HG03066 (cell line): Measurements from ENCODE around the gene HS3ST6.
"Not testable (repeated sequence)": the region's sequence is repeated elsewhere in the genome, so short reads cannot be mapped to it uniquely, and the experiment has no call there.

Experiments used
- ATAC-seq: cut with Tn5 transposase; IDR thresholded peaks from one replicate; pipeline ENCODE4 v1.9.1; 2021; ENCODE audit warnings: low read depth; ENCODE audit not compliant: unreplicated experiment

The HS3ST6 gene

DNA sequence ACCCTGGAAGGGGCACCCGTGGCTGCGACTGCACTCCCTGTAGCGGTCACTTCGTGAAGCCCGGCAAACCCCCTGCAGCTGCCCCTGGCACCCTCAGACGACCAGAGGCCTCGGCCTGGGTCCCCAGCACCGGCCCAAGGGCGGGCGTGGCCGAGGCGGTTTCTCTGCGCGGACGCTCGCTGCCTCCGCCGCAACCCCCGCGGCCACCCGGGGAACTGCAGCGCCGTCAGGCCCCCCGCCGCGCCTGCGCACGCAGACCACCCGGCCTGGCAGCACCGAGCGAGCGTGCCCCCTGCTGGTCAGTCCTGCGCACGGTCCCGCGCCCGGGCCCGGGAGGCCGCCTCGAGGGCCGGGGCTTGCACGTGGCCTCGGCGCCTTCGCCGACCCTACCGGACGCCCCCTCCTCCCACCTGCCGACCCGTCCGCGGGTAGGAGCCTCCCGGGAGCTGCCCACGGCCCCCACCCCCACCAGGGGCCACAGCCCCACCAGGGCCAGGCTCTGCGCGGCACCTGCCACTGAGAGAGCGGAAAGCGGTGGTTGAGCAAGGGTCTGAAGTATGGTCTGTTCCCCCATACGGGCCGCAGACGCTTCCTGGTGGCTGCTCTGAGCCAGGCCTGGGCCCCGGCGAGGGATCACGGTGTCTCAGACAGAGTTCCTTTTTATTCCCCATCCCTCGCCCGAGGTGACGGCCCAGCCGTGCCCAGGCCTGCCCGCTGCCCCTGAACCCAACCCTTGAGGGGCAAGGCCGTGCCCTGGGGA lies 11.5 kb upstream of the HS3ST6 start:
- ATAC-seq = peak; percentile 75

DNA sequence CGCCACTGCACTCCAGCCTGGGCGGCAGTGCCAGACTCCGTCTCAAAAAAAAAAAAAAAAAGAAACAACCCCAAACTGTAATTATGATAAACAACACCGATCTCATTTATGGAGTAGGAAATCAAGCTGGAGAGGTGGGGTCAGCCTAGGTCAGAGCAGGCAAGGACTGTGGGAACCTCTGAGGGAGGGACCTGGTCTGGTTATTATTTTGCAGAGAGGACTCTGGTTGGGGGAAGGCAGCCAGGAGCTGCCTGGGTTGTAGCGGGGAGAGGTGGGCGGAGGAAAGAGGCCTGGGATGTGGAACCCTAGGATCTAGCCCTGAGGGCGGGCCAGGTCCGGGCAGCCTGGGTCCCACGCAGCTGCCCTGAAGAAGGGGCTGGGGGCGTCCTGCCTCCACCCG lies 10.9 kb upstream of the HS3ST6 start:
- peak; percentile 21 for ATAC-seq

DNA sequence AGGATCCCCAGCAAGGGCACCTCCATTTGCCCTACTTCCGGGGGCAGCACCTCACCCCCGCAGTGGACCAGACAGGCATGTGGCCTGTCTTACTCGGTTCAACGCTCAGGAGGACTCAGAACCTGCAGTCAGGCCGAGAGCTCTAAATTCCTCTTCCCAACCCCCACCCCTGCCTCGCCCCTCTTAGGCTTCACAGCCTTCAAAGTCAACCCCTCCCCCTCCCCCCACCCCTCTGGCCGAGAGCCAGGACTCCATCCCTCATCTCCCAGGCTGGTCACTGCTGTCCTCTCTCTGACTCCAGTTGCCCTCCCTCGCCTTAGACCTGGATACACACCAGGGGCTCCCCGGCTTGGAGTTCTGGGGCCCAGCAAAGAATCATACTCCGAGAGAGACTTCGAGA lies 8.1 kb upstream of the HS3ST6 start:
- no peak for ATAC-seq

DNA sequence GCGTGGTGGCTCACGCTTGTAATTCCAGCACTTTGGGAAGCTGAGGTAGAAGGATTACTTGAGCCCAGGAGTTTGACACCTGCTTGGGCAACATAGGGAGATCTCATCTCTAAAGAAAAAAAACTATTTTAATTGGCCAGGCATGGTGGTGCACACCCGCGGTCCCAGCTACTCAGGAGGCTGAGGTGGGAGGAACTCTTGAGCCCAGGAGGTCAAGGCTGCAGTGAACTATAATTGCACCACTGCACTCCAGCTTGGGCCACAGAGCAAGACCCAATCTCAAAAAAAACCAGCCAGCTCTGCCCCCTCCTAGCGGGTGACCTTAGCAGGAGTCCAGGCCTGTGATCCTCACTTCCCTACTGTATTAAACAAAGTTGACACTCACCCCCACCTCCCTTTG lies 5.9 kb upstream of the HS3ST6 start:
- ATAC-seq = no peak

DNA sequence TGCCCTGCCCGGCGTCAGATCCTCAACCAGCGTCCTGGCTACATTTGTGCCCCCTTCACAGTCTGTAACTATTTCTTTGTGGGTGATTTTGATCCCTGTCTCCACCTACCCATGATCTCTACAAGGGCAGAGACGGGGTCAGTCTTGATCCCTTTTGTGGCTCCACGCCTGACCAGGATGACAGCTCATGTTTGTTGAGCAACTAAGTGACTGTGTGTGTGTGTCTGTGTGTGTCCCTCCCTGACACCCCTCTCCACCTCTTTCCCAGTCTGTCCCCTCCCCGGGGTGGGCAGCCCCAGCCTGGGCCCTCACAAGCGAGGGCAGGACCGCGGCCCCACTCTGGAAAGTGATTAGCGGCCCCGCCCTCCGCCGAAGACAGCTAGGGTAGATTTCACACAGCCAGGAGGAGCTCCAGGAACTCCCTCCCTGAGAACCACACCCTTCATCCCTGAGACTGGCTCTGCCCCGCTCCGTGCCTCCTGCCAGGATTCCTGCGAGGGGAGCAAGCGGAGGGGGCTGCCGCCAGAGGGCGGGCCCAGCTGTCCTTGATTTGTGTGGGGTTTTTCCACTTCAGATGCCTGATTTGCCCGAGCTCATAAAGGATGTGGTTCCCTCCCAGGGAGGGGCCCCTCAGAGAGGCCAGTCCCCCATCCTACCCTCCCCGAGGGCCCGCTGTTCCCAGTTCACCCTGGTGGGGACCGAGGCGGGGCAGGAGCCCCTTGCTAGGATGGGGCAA lies 5.3 kb upstream of the HS3ST6 start:
- no peak for ATAC-seq

DNA sequence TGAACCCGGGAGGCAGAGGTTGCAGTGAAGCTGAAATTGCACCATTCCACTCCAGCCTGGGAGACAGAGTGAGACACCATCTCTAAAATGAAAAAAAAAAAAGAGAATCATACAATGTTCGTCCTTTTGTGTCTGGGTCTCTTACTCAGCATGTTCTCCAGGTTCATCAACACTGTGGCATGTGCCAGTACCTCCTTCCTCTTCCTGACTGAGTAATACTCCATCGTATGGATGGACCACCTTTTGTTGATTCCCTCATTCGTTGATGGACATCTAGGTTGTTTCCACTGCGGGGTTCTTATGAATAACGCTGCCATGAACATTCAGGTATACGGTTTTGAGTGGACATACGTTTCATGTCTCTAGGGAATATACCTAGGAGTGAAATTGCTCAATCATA lies 4.1 kb upstream of the HS3ST6 start:
- no peak for ATAC-seq

DNA sequence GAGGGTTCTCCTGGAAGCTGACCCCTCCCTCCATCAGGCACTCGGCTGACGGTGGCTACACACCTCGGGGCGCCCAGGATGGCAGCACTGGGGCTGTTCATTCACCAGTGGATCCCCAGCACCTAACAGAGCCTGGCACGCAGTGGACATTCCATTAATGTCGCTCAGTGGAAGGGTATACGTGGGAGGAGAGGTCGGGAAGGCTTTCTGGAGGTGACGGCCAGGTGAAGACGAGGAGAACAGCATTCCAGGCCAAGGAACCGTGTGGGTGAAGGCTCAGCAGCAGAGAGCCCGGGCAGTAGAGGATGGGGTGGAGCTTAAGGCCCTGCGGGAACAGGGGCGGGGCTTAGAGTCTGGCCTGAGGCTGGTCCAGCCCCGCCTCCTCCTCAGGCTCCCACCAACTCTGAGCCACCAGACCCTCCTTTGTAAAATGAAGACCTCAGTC lies 2.5 kb upstream of the HS3ST6 start:
- ATAC-seq = no peak

DNA sequence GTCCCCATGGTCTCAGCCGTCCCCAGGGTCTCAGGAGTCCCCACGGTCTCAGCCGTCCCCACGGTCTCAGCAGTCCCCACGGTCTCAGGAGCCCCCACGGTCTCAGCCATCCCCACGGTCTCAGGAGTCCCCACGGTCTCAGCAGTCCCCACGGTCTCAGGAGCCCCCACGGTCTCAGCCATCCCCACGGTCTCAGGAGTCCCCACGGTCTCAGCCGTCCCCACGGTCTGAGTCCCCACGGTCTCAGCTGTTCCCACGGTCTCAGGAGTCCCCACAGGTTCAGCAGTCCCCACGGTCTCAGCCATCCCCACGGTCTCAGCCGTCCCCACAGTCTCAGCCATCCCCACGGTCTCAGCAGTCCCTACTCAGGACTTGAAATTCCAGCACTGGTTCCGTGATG lies 1.9 kb upstream of the HS3ST6 start:
- ATAC-seq = not testable (repeated sequence)

DNA sequence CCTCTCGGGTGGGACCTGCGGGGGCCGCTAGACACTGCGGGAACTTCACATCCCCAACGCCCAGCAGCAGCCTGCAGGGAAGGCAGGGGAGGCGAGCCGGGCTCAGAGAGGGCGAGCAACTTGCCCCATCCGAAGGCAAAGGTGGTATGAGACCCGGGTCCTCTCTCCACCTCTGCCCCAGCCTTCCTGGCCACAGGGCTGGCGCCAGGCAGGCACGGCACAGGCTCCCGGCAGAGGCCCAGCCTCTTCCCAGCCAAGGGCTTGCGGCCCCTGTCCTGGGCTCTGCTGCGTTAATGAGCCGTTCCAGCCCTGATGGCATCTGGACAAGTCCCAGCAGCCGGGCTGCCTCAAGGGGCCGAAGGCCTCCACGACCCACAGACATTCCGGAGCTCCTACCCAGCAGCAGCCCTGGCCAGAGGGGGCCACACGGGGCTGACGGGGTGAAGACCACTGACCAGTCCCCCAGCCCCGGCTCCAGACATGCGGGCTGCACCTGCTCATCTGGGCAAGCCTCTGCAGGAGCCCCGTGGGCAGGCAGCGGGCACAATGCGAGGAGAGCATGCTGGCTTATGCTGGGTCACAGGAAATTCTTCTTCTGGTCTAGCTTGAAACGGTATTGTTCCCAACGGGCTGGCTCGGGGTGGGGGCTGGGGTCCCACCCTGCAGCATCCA lies 1.2 kb upstream of the HS3ST6 start:
- no peak for ATAC-seq

DNA sequence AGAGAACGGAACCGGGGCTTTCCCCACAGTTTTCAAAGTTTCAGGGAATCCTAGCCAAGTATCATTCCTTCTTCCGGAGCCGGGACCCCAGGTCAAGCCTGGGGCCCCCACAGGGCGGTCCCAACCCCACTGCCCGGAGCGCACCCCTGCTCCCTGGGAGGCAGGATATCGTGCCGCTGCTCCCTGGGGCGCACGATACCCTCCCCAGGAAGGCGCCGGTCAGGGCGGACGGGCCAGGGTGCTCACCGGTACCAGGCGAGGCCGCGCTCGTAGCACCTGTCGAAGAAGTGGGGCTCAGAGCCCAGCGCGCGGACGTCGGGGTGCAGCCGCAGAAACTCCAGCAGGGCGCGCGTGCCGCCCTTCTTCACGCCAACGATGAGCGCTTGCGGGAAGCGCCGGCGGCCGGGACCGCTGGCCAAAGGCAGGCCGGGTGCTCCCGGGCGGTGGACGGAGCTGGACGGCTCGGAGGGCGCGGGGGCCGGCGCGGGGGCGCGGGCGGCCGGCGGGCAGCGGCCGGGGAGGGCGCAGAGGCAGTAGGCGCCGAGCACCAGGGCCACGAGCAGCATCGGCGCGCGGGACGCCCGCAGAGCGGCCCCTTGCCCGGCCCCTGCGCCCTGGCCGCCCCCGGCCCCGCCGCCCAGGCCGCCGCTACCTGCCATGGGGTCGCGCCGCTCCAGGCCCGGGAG lies 407 bp downstream of the HS3ST6 start:
- no peak for ATAC-seq

DNA sequence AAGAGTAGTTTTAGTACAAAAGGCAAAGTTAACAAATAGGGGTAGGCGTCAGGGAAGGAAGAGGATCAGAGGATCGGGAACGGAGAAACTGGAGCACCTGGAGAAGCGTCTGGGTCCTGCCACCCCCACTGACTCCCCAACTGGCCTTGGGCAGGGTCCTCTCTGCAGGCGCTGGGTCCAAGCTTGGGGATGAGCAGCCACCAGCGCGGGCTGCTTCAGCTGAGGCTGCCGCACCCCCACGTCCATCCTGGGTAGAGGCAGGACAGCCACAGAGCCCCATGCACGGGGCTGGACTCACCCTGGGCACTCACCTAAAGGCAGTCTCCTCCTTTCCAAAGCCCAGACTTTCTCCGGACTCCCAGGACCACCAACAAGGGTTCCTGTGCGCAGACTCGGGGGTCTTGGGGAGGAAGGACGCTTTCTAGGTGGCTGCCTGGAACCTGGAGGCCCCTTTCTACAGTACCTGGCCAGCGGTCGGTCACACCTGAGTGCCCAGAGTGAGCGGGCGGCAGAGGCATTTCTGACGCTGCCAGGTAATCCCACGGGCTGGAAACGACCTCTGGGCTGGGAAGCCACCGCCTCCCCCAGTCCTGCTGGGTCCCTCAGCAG lies 1.1 kb downstream of the HS3ST6 start:
- ATAC-seq = no peak

DNA sequence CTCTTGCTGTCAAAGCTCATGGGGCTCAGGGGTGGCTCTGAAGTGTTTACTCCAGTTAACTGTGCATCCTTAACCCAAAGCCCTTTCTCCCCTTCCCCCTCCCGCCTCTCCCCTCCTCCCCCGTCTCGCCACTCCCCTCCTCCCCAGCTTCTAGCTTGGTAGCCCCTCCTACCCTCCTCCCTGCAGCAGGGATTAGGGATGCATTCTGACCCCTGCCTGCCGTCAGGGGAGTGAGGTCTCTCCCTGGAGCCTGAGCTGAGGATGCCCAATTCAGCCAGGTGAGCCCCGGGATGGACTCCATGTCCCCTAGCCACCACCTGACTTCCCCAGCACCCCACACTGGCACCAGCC lies 1.6 kb downstream of the HS3ST6 start:
- no peak for ATAC-seq

DNA sequence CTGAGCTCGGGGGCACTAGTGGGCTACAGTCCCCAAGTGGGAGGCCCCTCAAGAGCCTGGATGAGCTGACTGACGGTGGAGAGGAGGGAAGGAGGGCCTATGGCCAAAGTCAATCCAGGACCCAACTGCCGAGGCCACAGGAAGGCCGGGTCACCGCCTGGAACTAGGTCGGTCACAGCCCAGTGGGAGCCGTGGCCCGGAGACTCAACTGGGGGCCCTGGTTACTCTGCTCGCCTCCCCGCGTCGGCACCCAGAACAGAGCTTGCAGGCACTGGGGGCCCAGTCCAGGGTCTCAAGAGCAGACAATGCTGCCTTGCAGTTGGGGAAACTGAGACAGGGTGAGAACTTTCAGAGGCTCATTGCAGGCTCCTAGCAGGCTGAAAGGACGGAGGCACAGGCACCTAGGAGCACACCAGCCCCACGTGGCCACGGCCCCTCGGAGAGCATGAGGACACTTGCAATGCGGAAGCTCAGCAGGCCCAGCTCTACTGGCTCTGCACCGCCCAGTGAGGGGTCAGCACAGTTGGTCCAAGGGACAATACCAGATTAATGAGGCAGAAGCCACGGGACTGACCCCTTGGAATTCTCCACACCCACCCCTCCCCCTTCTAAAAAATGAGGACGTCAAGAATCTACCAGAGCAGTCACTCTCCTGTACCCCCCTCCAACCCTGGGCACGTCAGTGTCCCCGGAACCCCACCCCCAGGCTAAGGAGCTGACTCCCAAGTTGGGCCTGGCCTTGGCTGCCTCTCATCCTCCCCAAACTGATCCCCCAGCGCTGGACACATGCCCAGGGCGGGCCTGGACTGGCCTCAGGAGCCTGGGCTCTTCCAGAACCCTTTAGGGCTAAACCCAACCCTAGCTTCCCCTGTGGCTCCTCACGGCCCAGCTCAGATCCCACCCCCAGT lies 2.2 kb downstream of the HS3ST6 start:
- ATAC-seq = no peak

DNA sequence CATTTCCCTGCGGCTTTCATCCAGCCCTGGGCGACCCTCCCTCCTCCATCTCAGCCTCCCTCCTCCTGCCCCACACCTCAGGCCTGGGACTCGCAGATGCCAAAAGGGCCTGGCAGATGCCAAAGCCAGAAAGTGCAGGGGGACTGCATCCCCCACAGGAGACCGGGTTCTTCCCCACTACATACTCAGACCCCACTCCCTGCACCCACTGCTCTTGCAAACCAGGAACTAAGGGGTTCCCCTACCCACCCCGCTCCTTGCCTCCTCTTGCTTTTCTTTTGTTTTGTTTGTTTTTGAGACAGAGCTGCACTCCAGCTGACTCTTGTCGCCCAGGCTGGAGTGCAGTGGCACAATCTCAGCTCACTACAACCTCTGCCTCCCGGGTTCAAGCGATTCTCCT lies 3.2 kb downstream of the HS3ST6 start:
- ATAC-seq = no peak

DNA sequence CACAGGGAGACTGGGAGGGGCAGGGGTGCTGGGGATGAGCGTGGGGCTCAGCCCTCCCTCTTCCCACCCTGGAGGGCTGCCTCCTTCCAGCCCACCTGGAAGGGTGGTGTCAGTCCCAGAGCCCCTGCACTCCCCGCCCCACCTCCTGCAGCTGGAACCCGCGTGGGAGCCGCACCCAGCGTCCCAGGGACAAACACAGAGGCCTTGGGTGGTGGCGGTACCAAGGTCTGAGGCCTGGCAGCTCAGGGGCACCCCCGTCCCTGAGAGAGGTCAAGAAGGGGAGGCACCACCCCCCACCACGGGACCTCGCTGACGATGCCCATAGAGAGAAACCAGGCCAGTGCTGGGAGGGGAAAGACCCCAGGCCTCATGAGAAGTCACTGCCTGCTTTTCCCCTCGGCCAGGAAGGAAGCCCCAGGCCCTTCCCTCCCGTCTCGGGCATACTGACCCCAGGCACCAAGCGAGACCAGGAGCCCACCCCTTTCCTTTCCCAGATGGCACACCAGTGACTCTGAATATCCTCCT lies 4.1 kb downstream of the HS3ST6 start:
- no peak for ATAC-seq

DNA sequence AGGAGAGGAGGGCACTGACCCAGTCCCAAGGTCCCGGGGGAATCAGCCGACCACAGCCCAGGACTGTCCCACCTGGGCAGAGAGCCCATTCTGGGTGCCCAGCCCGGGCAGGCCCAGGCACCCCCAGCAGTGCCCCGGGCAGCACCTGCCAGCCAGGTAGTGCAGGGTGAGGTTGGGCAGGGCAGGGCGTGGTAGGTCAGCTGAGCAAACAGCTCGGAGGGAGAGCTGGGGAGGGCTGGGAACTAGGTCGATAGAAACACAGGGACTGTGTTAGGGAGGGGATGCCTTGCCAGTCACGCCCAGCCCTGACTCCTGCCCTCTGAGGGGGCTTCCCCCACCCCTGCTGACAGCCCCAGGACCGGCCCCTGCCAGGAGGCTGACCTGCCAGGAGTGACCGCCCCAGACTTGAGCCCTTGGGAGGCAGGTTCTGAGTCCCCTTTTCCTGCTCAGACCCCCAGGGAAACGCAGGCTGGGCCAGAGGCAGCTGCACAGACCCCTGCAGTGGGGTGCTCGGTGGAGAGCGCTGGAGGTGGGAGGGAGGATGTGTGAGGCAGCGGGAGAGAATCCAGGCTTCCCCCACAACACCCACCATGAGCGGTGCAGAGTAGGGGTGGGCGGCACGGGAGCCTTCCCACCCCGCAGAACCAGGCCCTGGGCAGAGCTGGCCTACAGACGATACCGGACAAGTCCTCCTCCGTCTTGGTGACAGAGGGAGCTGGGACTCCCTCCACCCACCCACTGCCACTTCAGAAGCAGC lies 4.7 kb downstream of the HS3ST6 start:
- ATAC-seq = no peak

DNA sequence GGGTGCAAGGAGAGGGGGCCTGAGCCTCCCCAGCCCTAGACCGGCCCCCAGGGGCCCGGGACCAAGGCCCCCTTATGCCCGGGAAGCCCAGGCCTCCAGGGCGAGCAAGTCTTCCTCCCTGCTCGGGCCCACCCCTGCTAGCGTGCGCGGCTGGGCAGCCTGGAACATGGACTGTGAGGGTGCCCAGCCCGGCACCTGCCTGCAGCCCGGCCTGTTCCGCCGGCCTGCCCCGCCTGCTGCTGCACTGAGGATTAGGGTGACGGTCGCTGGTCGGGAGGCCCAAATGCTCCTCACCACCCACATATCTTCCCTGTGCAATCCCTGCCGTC lies 6.0 kb downstream of the HS3ST6 start:
- ATAC-seq = no peak

DNA sequence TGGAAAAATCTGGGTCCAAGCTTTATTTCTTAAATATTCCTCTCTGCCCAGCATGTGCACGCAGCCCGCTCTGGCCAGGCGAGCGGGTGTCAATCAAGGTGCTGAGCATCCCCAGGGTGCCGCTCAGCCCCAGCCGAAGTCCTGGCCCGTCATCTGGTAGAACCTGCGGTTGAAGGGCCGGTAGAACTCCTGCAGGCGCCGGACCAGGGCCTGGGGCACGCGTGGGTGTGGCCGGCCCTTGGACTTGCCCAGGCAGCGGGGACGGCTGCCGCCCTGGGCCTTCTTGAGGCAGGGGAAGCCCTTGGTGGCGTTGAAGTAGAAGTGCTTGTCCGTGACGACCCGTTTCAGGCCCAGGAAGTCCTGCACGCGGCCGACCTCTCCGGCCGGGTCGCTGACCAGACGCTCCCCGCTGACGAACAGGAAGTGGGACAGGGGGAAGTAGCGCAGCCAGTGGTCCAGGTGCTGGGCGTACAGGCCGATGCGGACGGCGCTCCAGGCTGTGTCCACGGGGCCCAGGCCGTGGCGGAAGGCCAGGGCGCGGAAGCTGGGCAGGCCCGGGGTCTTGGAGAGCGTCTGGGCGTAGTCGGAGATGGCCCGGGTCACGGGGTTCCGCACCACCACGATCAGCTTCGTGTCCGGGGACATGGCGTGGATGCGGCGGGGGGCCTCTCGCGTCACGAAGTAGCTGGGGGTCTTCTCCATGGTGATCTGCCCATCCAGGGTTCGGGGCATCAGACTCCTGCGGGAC lies 6.6 kb downstream of the HS3ST6 start:
- ATAC-seq = no peak
